Peyer's patch (tissue), 4 donors: ENCODE data around the gene SHISA4.

Source experiments
- POLR2A ChIP-seq, 2 donors: fragments of 450-650 bp; IDR thresholded peaks; one replicate each; pipeline ENCODE4 v1.5.1; 2017; ENCODE audit warnings: antibody characterized with exemption in 2 of 2, mild to moderate bottlenecking in 2 of 2, moderate library complexity in 2 of 2
- TF ChIP-seq, protein P1 (sequence below), 6 experiments: fragments of 450-650 bp in 4 of 6; fragments of 200-600 bp in 2 of 6; sonication (generic) in 1 of 6; IDR thresholded peaks; one replicate each; pipeline ENCODE4 v1.5.1; 2017 to 2019; ENCODE audit warnings: antibody characterized with exemption in 6 of 6, mild to moderate bottlenecking in 3 of 6, moderate library complexity in 1 of 6

DNA sequence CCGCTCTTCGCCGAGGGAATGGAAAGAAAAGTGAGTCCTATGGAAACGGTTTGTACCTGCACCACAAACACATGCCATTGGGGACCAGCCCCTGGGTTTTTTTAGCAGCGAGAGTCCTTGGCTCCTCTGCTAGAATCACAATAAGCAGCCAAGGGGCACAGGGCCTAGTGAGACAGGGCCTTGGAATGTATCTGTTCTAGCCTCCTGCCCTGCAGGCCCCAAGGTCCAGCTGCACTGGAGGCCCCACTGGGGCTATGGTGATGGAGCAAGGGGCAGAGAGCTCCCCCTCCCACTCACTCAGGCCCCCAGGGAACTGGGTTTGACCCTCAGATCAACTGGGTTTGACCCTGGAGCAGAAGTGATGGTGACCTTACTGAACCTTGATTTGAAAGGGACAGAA, 14.4 kb downstream of the SHISA4 start:
- TF ChIP-seq, protein P1, sequence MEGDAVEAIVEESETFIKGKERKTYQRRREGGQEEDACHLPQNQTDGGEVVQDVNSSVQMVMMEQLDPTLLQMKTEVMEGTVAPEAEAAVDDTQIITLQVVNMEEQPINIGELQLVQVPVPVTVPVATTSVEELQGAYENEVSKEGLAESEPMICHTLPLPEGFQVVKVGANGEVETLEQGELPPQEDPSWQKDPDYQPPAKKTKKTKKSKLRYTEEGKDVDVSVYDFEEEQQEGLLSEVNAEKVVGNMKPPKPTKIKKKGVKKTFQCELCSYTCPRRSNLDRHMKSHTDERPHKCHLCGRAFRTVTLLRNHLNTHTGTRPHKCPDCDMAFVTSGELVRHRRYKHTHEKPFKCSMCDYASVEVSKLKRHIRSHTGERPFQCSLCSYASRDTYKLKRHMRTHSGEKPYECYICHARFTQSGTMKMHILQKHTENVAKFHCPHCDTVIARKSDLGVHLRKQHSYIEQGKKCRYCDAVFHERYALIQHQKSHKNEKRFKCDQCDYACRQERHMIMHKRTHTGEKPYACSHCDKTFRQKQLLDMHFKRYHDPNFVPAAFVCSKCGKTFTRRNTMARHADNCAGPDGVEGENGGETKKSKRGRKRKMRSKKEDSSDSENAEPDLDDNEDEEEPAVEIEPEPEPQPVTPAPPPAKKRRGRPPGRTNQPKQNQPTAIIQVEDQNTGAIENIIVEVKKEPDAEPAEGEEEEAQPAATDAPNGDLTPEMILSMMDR (IDR thresholded peaks at IDR 0.05), result no peak
- no peak for TF ChIP-seq POLR2A (IDR thresholded peaks at IDR 0.05)
